ENCODE data around the gene ZCCHC9. TPM values are rescaled to one million over a fixed set of nuclear protein-coding genes. Genes with fewer than 3 reads are reported as not detected.
"Not testable (repeated sequence)": the region's sequence is repeated elsewhere in the genome, so short reads cannot be mapped to it uniquely, and the experiment has no call there.

ZCCHC9 gene
- total RNA-seq, 1 experiment from 2014 or later: 32.2 TPM

- Mint-ChIP-seq H3K36me3 (ENCODE audit: insufficient read depth in 1 of 3, low read depth in 3 of 3) (peaks cover 27 to 43% (median 42%) of the 10 kb centered on the region in 3 experiments), H3K4me3 (no peak overlapping the region), H3K4me1 (no peaks in the 10 kb centered on the region), H3K27me3 (ENCODE audit: low read depth) (no peaks in the 10 kb centered on the region; the same call in 1 of the 2 replicates), H3K27ac (no peak overlapping the region), H3K9me3 (peaks cover 24 to 29% of the 10 kb centered on the region in 2 experiments)
- WGBS (ENCODE audit: extremely low coverage, insufficient read length, low lambda C conversion rate): no CpG with 5 or more reads among the region's 2 CpGs
- no peak overlapping the region for H3K9ac ChIP-seq (ENCODE audit: extremely low read depth, insufficient read length, low read length)
- H3K14ac ChIP-seq (ENCODE audit: insufficient read depth, low read length): no peak overlapping the region
- H3K27ac ChIP-seq (ENCODE audit: insufficient read length, low read depth, low read length): no peak overlapping the region
- no peak overlapping the region for H2BK12ac ChIP-seq (ENCODE audit: insufficient read length, low read depth, low read length)
- peaks cover 9% of the 10 kb centered on the region for H3K79me1 ChIP-seq (ENCODE audit: insufficient read depth, low read depth, low read length, poor library complexity, severe bottlenecking)
- peaks cover 18% of the 10 kb centered on the region; the same call in 1 of the 2 replicates for H3K79me2 ChIP-seq (ENCODE audit: insufficient read depth, low read length)
- H3K27me3 ChIP-seq (ENCODE audit: insufficient read depth, low read length): no peaks in the 10 kb centered on the region
- no peak overlapping the region for H2BK5ac ChIP-seq (ENCODE audit: insufficient read length, low read length)
- no peak overlapping the region for H3K4ac ChIP-seq (ENCODE audit: low read depth, low read length)
- H3K56ac ChIP-seq (ENCODE audit: insufficient read length, low read depth, low read length): no peak overlapping the region
- H3K4me1 ChIP-seq (ENCODE audit: insufficient read depth, low read length): no peaks in the 10 kb centered on the region
- no peak overlapping the region for H2BK20ac ChIP-seq (ENCODE audit: low read depth, low read length, poor library complexity, severe bottlenecking)
- H3K4me2 ChIP-seq (ENCODE audit: insufficient read depth, insufficient read length, low read length): no peak overlapping the region
- no peak overlapping the region for H2BK120ac ChIP-seq (ENCODE audit: low read depth, low read length, poor library complexity, severe bottlenecking)
- no peaks in the 10 kb centered on the region for H4K20me1 ChIP-seq (ENCODE audit: control insufficient read depth, insufficient read depth, insufficient read length)
- H2BK15ac ChIP-seq (ENCODE audit: low read depth, low read length): no peak overlapping the region
- H4K91ac ChIP-seq (ENCODE audit: insufficient read length, low read depth, low read length): no peak overlapping the region
- no peak overlapping the region for H4K5ac ChIP-seq (ENCODE audit: insufficient read length, low read depth, low read length)
- no peak overlapping the region for H3K18ac ChIP-seq (ENCODE audit: insufficient read length, low read depth, low read length)
- no peak overlapping the region for H3K23ac ChIP-seq (ENCODE audit: insufficient read length, low read depth, low read length)
- DNase-seq: no peak
- H2AK5ac ChIP-seq (ENCODE audit: insufficient read length, low read length): no peak overlapping the region
- no peaks in the 10 kb centered on the region for H3K23me2 ChIP-seq (ENCODE audit: insufficient read length, low read depth, low read length, poor library complexity, severe bottlenecking)
- TF ChIP-seq CTCF (conservative IDR thresholded peaks at IDR 0.05): no peak
- peaks cover 10% of the 10 kb centered on the region for H3K9me3 ChIP-seq (ENCODE audit: control insufficient read depth, low read depth, low read length)
- H2AFZ ChIP-seq (ENCODE audit: low read length): no peak overlapping the region
- no peak overlapping the region for H4K8ac ChIP-seq (replicated peaks; ENCODE audit: insufficient read length, low read depth, low read length)
- H3T11ph ChIP-seq (ENCODE audit: low read length): no peak overlapping the region
Measured at GRCh38 chr5:81292130-81292529, 9.3 kb upstream of the ZCCHC9 start.

- not testable (repeated sequence) for H2BK15ac ChIP-seq (ENCODE audit: low read depth, low read length); H2BK12ac ChIP-seq (ENCODE audit: insufficient read length, low read depth, low read length); H2BK20ac ChIP-seq (ENCODE audit: low read depth, low read length, poor library complexity, severe bottlenecking); H3K23ac ChIP-seq (ENCODE audit: insufficient read length, low read depth, low read length); H4K8ac ChIP-seq (replicated peaks; ENCODE audit: insufficient read length, low read depth, low read length); H4K20me1 ChIP-seq (ENCODE audit: control insufficient read depth, insufficient read depth, insufficient read length); H3K4me1 ChIP-seq (ENCODE audit: insufficient read depth, low read length); H3K4me3 Mint-ChIP-seq; H2AFZ ChIP-seq (ENCODE audit: low read length); H3K27me3 Mint-ChIP-seq (ENCODE audit: low read depth); H3K14ac ChIP-seq (ENCODE audit: insufficient read depth, low read length); H2AK5ac ChIP-seq (ENCODE audit: insufficient read length, low read length); H3K4me2 ChIP-seq (ENCODE audit: insufficient read depth, insufficient read length, low read length); H3K18ac ChIP-seq (ENCODE audit: insufficient read length, low read depth, low read length); H3K27me3 ChIP-seq (ENCODE audit: insufficient read depth, low read length); H3T11ph ChIP-seq (ENCODE audit: low read length); H3K4ac ChIP-seq (ENCODE audit: low read depth, low read length); DNase-seq; H2BK120ac ChIP-seq (ENCODE audit: low read depth, low read length, poor library complexity, severe bottlenecking); H2BK5ac ChIP-seq (ENCODE audit: insufficient read length, low read length); H3K56ac ChIP-seq (ENCODE audit: insufficient read length, low read depth, low read length); H3K27ac ChIP-seq (ENCODE audit: insufficient read length, low read depth, low read length); H3K27ac Mint-ChIP-seq; H4K5ac ChIP-seq (ENCODE audit: insufficient read length, low read depth, low read length); H3K4me1 Mint-ChIP-seq; H3K9ac ChIP-seq (ENCODE audit: extremely low read depth, insufficient read length, low read length); H4K91ac ChIP-seq (ENCODE audit: insufficient read length, low read depth, low read length); H3K23me2 ChIP-seq (ENCODE audit: insufficient read length, low read depth, low read length, poor library complexity, severe bottlenecking)
- no CpG with 5 or more reads among the region's 5 CpGs for WGBS (ENCODE audit: extremely low coverage, insufficient read length, low lambda C conversion rate)
- Histone ChIP-seq H3K79me2 (ENCODE audit: insufficient read depth, low read length) (peaks cover 17% of the 10 kb centered on the region; the same call in 1 of the 2 replicates), H3K79me1 (ENCODE audit: insufficient read depth, low read depth, low read length, poor library complexity, severe bottlenecking) (peaks cover 12% of the 10 kb centered on the region), H3K9me3 (ENCODE audit: control insufficient read depth, low read depth, low read length) (peaks cover 10% of the 10 kb centered on the region)
- Mint-ChIP-seq H3K36me3 (ENCODE audit: insufficient read depth in 1 of 3, low read depth in 3 of 3) (peaks cover 27 to 43% (median 42%) of the 10 kb centered on the region in 3 experiments), H3K9me3 (peaks cover 24 to 29% of the 10 kb centered on the region in 2 experiments)
Measured at GRCh38 chr5:81294021-81294420, 7.4 kb upstream of the ZCCHC9 start.

All from H9 (cell line).